HepG2 (cell line): ENCODE results near the gene SPCS2. TPM values are rescaled to one million over a fixed set of nuclear protein-coding genes. Genes with fewer than 3 reads are reported as not detected.

ENCODE experiments used
- ATAC-seq: fragments of 200-7000 bp; cut with Tn5 transposase; 3 replicates; pipeline ENCODE4 v1.9.1; 2020; ENCODE audit warnings: mild to moderate bottlenecking, moderate library complexity
- BruUV-seq: library from RNA; stranded (reverse); fragments of 400-500 nt; replicated peaks from 2 replicates; lab custom pipeline; 2021; lab: Mats Ljungman, UMichigan
- CTCF ChIA-PET: fragments of 300-600 bp; formaldehyde crosslinking; extraction: SDS; loops from one replicate; lab custom pipeline; 2021; ENCODE audit warnings: low total read pairs, inconsistent platforms, low intra/inter-chr PET ratio; lab: Yijun Ruan, JAX
- POLR2A ChIA-PET: fragments of 350-600 bp; sonication (Branson Sonifier 250); formaldehyde crosslinking; loops from one replicate; lab custom pipeline; 2020; ENCODE audit warnings: antibody characterized with exemption, inconsistent platforms; lab: Yijun Ruan, JAX
- DNase-seq: peaks from one replicate; pipeline ENCODE4 v3.0.0-alpha.2; 2015; ENCODE audit warnings: low spot score
- FAIRE-seq: peaks from 3 replicates; lab custom pipeline; 2011; peaks lifted over from hg19 to GRCh38; lab: Jason Lieb, UNC
- H2AFZ ChIP-seq: one replicate; pipeline ENCODE4 v1.6.1; 2011; ENCODE audit warnings: low read length, inconsistent platforms
- H3K27ac ChIP-seq: fragments of 300-600 bp; 3 replicates; pipeline ENCODE4 v1.8.0; 2011; ENCODE audit warnings: mixed run types, mild to moderate bottlenecking, mixed read lengths, low read length, inconsistent platforms; ENCODE audit not compliant: insufficient read depth; ENCODE audit errors: extremely low read length
- H3K27me3 ChIP-seq, 2 experiments: fragments of 200-600 bp in 1 of 2; 2 replicates in 1 of 2; 3 replicates in 1 of 2; pipeline versions ENCODE4 v1.6.0 to v1.8.0; 2011; ENCODE audit warnings: low read length in 2 of 2, mild to moderate bottlenecking in 2 of 2, moderate library complexity in 2 of 2, inconsistent platforms in 1 of 2; ENCODE audit not compliant: insufficient read depth in 2 of 2, control insufficient read depth in 1 of 2
- H3K36me3 ChIP-seq, 2 experiments: fragments of 200-600 bp in 1 of 2; replicated peaks in 1 of 2; 2 replicates in 1 of 2; 3 replicates in 1 of 2; pipeline versions ENCODE4 v1.5.1 to v1.8.0; 2011; ENCODE audit warnings: low read length in 2 of 2, inconsistent platforms in 1 of 2; ENCODE audit not compliant: insufficient read depth in 2 of 2, control insufficient read depth in 1 of 2
- H3K4me1 ChIP-seq: 2 replicates; pipeline ENCODE4 v1.5.1; 2012; ENCODE audit warnings: low read length, inconsistent platforms; ENCODE audit not compliant: insufficient read depth
- H3K4me2 ChIP-seq: 2 replicates; pipeline ENCODE4 v1.6.0; 2011; ENCODE audit warnings: low read depth, low read length, inconsistent platforms
- H3K4me3 ChIP-seq, 3 experiments: fragments of 200-600 bp in 1 of 3; sonication (generic), shearing (Covaris generic) in 1 of 3; replicated peaks in 1 of 3; 2 replicates each; pipeline ENCODE4 v1.5.1; 2011 to 2016; ENCODE audit warnings: low read length in 3 of 3, inconsistent platforms in 2 of 3, low read depth in 2 of 3, mild to moderate bottlenecking in 2 of 3, control low read depth in 1 of 3, mixed read lengths in 1 of 3; ENCODE audit not compliant: insufficient read depth in 1 of 3
- H3K79me2 ChIP-seq: one replicate; pipeline ENCODE4 v1.6.1; 2011; ENCODE audit warnings: low read length, inconsistent platforms; ENCODE audit not compliant: insufficient read depth
- H3K9ac ChIP-seq: 2 replicates; pipeline ENCODE4 v1.6.0; 2011; ENCODE audit warnings: mild to moderate bottlenecking, low read depth, low read length, inconsistent platforms; ENCODE audit not compliant: insufficient read depth
- H3K9me3 ChIP-seq: 2 replicates; pipeline ENCODE4 v1.5.1; 2012; ENCODE audit warnings: mild to moderate bottlenecking, low read length
- H4K20me1 ChIP-seq: 2 replicates; pipeline ENCODE4 v1.6.0; 2011; ENCODE audit warnings: inconsistent platforms, mild to moderate bottlenecking, low read length, moderate library complexity; ENCODE audit not compliant: insufficient read depth
- HNRNPLL ChIP-seq: fragments of 200-400 bp; formaldehyde crosslinking; IDR thresholded peaks from 2 replicates; pipeline ENCODE4 v1.6.1; 2017; ENCODE audit warnings: mild to moderate bottlenecking, low read depth, low read length; ENCODE audit not compliant: poor library complexity, severe bottlenecking
- KDM2A ChIP-seq: sonication (generic); formaldehyde crosslinking; IDR thresholded peaks from 2 replicates; pipeline ENCODE4 v1.4.0; 2020; ENCODE audit warnings: low read depth, missing genetic modification reagents, borderline replicate concordance
- SIX4 ChIP-seq: sonication (generic); formaldehyde crosslinking; IDR thresholded peaks from 2 replicates; pipeline ENCODE4 v1.4.0; 2020; ENCODE audit warnings: missing genetic modification reagents
- SMAD3 ChIP-seq: sonication (generic); formaldehyde crosslinking; IDR thresholded peaks from 2 replicates; pipeline ENCODE4 v1.4.0; 2020; ENCODE audit warnings: missing genetic modification reagents
- SOX5 ChIP-seq: IDR thresholded peaks from 2 replicates; pipeline ENCODE4 v1.6.1; 2016; ENCODE audit warnings: borderline replicate concordance
- TBL1XR1 ChIP-seq: fragments of 150-350 bp; IDR thresholded peaks from 2 replicates; pipeline ENCODE4 v1.6.1; 2014; ENCODE audit warnings: borderline replicate concordance, low read length; ENCODE audit not compliant: partially characterized antibody
- U2AF1 ChIP-seq: fragments of 200-400 bp; formaldehyde crosslinking; optimal IDR thresholded peaks from 2 replicates; pipeline ENCODE3; 2017; ENCODE audit warnings: mild to moderate bottlenecking, low read depth, low read length
- WIZ ChIP-seq: sonication (generic); formaldehyde crosslinking; IDR thresholded peaks from 2 replicates; pipeline ENCODE4 v1.5.1; 2020; ENCODE audit warnings: mild to moderate bottlenecking, missing genetic modification reagents
- ZFP36 ChIP-seq: fragments of 150-350 bp; IDR thresholded peaks from 2 replicates; pipeline ENCODE4 v1.6.1; 2018; ENCODE audit warnings: borderline replicate concordance, low read length, low read depth; ENCODE audit not compliant: partially characterized antibody
- ZFYVE20 ChIP-seq: sonication (generic); formaldehyde crosslinking; IDR thresholded peaks from 2 replicates; pipeline ENCODE4 v1.8.0; 2023; ENCODE audit warnings: low read depth, mild to moderate bottlenecking, moderate library complexity, missing genetic modification reagents, borderline replicate concordance
- ZNF180 ChIP-seq: sonication (generic); formaldehyde crosslinking; IDR thresholded peaks from 2 replicates; pipeline ENCODE4 v1.4.0; 2020; ENCODE audit warnings: low read depth, missing genetic modification reagents, borderline replicate concordance
- ZNF7 ChIP-seq: IDR thresholded peaks from 2 replicates; pipeline ENCODE4 v1.6.1; 2016; ENCODE audit warnings: missing biosample characterization, missing genetic modification reagents
- WGBS: methylation state at CpG from one replicate; pipeline ENCODE4 v1.1.6; 2017; ENCODE audit warnings: low lambda C conversion rate; 5-methylcytosine and 5-hydroxymethylcytosine counted together
- in situ Hi-C: cut with HindIII; loops from 2 replicates; pipeline ENCODE4 v1.10.0; 2017; ENCODE audit warnings: low pct_unique_long_range_greater_than_20kb; ENCODE audit not compliant: extremely low pct_ligation_motif_present
- intact Hi-C: fragments of 100-400 bp; cut with micrococcal nuclease; formaldehyde crosslinking; loops from one replicate; pipeline ENCODE4 v1.10.0; 2022; ENCODE audit not compliant: unreplicated experiment
- polyA plus RNA-seq, 8 experiments: library from polyadenylated mRNA; depleted of rRNA in 3 of 8; stranded (reverse) in 7 of 8; unstranded in 1 of 8; fragments of >200 nt; fragmentation: Illumina TruSeq in 4 of 8; extraction: Trizol in 4 of 8; gene quantifications; 2 replicates each; pipeline versions ENCODE4 v1.2.1 to v1.2.3, GENCODE V29; 2011 to 2016; ENCODE audit warnings: low read depth in 4 of 8, missing spikeins in 1 of 8, mixed read lengths in 1 of 8; ENCODE audit not compliant: insufficient read depth in 1 of 8
- total RNA-seq, 5 experiments: library from RNA; depleted of rRNA; stranded (reverse); fragments of >200 nt; fragmentation: Illumina TruSeq; extraction: Trizol; gene quantifications; 2 replicates each; pipeline ENCODE4 v1.2.3, GENCODE V29; 2016; ENCODE audit warnings: low read depth in 1 of 5
- TF ChIP-seq, protein P1 (sequence below): conservative IDR thresholded peaks from 2 replicates; pipeline ENCODE4 v1.6.1; 2018; ENCODE audit warnings: missing genetic modification reagents
- TF ChIP-seq, protein P2 (sequence below): sonication (generic); formaldehyde crosslinking; IDR thresholded peaks from 2 replicates; pipeline ENCODE4 v1.4.0; 2020; ENCODE audit warnings: mild to moderate bottlenecking, missing genetic modification reagents
- TF ChIP-seq, protein P3 (sequence below), 2 experiments: sonication (generic) in 1 of 2; formaldehyde crosslinking in 1 of 2; IDR thresholded peaks; 2 replicates each; pipeline versions ENCODE4 v1.4.0 to v1.6.1; 2018 to 2020; ENCODE audit warnings: missing genetic modification reagents in 2 of 2, borderline replicate concordance in 1 of 2, low read depth in 1 of 2, mild to moderate bottlenecking in 1 of 2, missing biosample characterization in 1 of 2

The SPCS2 gene
- total and polyA plus RNA-seq, 2 of the 13 experiments (the other 11 are each of a cell fraction or from before 2014, with no cell fraction given) = 87.3 to 142 TPM

DNA sequence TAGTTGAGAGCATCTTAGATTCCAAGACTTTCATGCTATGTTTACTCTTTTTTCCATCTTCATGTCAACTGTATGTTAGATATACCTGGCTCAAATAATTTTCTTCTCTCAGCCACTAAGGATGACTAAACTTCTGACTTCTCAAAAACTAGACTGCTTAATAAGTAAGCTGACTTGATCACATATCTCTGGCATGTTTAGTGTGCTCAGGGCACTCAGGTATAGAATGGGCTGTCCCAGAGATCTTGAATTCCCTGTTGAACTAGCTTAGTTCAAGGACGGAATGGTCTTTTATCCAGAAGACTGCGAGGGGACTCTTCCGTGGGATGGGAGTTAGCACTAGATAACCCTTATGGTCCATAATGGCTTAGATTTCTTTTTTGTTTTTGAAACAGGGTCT is 52.6 kb downstream of the SPCS2 start:
- Histone ChIP-seq H3K4me2 (no peak overlapping the region), H3K9me3 (no peaks in the 10 kb centered on the region), H3K79me2 (no peaks in the 10 kb centered on the region), H3K27ac (no peak overlapping the region), H3K4me1 (no peaks in the 10 kb centered on the region), H3K9ac (no peak overlapping the region), H3K36me3 (peaks cover 8 to 18% of the 10 kb centered on the region in 2 experiments)
- 93% methylated on average over 3 of the region's 3 CpGs for WGBS
- POLR2A ChIA-PET = no interaction called here
- CTCF ChIA-PET = no interaction called here
- no peak for DNase-seq
- intact Hi-C loops = loop anchor here (1.0 kb wide), 1 partner anchor 10 kb away; no protein-coding TSS in a partner anchor
- no TSS peak for BruUV-seq
- no peak for FAIRE-seq
- ATAC-seq = no peak
- TF ChIP-seq ZFYVE20 (CRISPR knock-in tag) = no peak
- no peak for TF ChIP-seq ZNF7
- TF ChIP-seq, protein P1, sequence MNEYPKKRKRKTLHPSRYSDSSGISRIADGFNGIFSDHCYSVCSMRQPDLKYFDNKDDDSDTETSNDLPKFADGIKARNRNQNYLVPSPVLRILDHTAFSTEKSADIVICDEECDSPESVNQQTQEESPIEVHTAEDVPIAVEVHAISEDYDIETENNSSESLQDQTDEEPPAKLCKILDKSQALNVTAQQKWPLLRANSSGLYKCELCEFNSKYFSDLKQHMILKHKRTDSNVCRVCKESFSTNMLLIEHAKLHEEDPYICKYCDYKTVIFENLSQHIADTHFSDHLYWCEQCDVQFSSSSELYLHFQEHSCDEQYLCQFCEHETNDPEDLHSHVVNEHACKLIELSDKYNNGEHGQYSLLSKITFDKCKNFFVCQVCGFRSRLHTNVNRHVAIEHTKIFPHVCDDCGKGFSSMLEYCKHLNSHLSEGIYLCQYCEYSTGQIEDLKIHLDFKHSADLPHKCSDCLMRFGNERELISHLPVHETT = no peak
- TF ChIP-seq U2AF1 = no peak
- no peak for TF ChIP-seq ZFP36
- TF ChIP-seq, protein P2, sequence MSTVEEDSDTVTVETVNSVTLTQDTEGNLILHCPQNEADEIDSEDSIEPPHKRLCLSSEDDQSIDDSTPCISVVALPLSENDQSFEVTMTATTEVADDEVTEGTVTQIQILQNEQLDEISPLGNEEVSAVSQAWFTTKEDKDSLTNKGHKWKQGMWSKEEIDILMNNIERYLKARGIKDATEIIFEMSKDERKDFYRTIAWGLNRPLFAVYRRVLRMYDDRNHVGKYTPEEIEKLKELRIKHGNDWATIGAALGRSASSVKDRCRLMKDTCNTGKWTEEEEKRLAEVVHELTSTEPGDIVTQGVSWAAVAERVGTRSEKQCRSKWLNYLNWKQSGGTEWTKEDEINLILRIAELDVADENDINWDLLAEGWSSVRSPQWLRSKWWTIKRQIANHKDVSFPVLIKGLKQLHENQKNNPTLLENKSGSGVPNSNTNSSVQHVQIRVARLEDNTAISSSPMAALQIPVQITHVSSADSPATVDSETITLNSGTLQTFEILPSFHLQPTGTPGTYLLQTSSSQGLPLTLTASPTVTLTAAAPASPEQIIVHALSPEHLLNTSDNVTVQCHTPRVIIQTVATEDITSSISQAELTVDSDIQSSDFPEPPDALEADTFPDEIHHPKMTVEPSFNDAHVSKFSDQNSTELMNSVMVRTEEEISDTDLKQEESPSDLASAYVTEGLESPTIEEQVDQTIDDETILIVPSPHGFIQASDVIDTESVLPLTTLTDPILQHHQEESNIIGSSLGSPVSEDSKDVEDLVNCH (CRISPR knock-in tag) = no peak
- TF ChIP-seq SIX4 (CRISPR knock-in tag) = no peak
- TF ChIP-seq SOX5 (CRISPR knock-in tag) = no peak
- TF ChIP-seq HNRNPLL = no peak
- no peak for TF ChIP-seq SMAD3 (CRISPR knock-in tag)
- no peak for TF ChIP-seq ZNF180
- no peak for TF ChIP-seq WIZ (CRISPR knock-in tag)
- TF ChIP-seq, protein P3, sequence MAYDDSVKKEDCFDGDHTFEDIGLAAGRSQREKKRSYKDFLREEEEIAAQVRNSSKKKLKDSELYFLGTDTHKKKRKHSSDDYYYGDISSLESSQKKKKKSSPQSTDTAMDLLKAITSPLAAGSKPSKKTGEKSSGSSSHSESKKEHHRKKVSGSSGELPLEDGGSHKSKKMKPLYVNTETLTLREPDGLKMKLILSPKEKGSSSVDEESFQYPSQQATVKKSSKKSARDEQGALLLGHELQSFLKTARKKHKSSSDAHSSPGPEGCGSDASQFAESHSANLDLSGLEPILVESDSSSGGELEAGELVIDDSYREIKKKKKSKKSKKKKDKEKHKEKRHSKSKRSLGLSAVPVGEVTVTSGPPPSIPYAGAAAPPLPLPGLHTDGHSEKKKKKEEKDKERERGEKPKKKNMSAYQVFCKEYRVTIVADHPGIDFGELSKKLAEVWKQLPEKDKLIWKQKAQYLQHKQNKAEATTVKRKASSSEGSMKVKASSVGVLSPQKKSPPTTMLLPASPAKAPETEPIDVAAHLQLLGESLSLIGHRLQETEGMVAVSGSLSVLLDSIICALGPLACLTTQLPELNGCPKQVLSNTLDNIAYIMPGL (CRISPR knock-in tag; IDR thresholded peaks at IDR 0.05; ENCODE audit: borderline replicate concordance in 1 of 2, low read depth in 1 of 2) = no peak
- no peak for TF ChIP-seq KDM2A
- no peak for TF ChIP-seq TBL1XR1
- TF ChIP-seq, all 625 proteins: peak for 0
- Histone ChIP-seq H3K27me3 (no peaks in the 10 kb centered on the region), H3K4me3 (no peak overlapping the region), H4K20me1 (no peaks in the 10 kb centered on the region), H2AFZ (no peak overlapping the region)
- in situ Hi-C loops = no loop called here
